Cardiac fibroblast (primary cell): ENCODE data around the gene RABEP1.

Experiments
- DNase-seq, 2 donors: peaks; one replicate each; pipeline versions ENCODE4 v3.0.0 to v3.0.0-alpha.2; 2010; ENCODE audit warnings: low read depth in 2 of 2
- H3K4me3 ChIP-seq, 2 donors: replicated peaks in 1 of 2; 1 replicate in 1 of 2; 2 replicates in 1 of 2; pipeline ENCODE4 v1.5.1; 2011; ENCODE audit warnings: low read depth in 2 of 2, low read length in 2 of 2, mild to moderate bottlenecking in 2 of 2, moderate library complexity in 1 of 2
- TF ChIP-seq, protein P1 (sequence below): IDR thresholded peaks from one replicate; pipeline ENCODE4 v1.5.1; 2011; ENCODE audit warnings: low read depth, mild to moderate bottlenecking, low read length, inconsistent platforms

RABEP1 gene

GRCh38 chr17:5418858-5419355 is 136.8 kb downstream of the RABEP1 start:
- DNase-seq = peak; percentile 42 to 46
- H3K4me3 ChIP-seq = peak overlapping the region; percentile 90 to 92
- TF ChIP-seq, protein P1, sequence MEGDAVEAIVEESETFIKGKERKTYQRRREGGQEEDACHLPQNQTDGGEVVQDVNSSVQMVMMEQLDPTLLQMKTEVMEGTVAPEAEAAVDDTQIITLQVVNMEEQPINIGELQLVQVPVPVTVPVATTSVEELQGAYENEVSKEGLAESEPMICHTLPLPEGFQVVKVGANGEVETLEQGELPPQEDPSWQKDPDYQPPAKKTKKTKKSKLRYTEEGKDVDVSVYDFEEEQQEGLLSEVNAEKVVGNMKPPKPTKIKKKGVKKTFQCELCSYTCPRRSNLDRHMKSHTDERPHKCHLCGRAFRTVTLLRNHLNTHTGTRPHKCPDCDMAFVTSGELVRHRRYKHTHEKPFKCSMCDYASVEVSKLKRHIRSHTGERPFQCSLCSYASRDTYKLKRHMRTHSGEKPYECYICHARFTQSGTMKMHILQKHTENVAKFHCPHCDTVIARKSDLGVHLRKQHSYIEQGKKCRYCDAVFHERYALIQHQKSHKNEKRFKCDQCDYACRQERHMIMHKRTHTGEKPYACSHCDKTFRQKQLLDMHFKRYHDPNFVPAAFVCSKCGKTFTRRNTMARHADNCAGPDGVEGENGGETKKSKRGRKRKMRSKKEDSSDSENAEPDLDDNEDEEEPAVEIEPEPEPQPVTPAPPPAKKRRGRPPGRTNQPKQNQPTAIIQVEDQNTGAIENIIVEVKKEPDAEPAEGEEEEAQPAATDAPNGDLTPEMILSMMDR = no peak

DNA sequence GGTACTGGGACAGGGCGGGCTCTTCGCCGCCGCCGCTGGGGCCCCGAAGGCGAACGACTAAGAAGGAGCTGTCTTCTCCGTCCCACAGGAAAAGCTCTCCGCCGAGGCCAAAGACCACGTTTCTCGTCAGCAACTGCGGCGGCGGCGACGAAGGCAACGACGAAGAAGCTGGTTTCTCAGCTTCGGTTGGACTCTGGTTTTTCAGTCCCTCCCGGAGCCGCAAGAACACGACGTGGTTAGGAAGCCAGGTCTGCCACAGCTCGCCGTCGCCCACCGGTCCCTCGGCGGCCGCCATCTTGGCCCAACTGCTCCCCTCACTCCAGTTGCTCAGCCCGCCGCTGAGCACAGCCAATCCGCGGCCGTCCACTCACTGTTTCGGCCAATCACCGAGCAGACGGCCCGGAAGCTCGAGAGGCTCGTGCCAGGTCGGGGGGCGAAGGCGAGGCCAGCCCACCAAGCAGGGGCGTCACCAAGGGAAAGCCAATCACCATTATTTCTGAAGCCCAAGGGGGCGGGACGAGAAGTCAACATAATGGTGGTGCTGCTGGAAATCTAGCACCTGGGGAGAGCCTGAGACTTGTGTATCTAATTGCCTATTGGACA is 137.4 kb downstream of the RABEP1 start, which contains the start of gene NUP88:
Gene NUP88 (minus strand): TSS at position 307 of the 603 bp plus-strand sequence. CDS start 12 bp downstream, at position 295.
- TF ChIP-seq, protein P1 = no peak
- peak; percentile 94 to 97 for DNase-seq
- peak within 1 kb of the TSS; percentile 90 to 92 for H3K4me3 ChIP-seq

DNA sequence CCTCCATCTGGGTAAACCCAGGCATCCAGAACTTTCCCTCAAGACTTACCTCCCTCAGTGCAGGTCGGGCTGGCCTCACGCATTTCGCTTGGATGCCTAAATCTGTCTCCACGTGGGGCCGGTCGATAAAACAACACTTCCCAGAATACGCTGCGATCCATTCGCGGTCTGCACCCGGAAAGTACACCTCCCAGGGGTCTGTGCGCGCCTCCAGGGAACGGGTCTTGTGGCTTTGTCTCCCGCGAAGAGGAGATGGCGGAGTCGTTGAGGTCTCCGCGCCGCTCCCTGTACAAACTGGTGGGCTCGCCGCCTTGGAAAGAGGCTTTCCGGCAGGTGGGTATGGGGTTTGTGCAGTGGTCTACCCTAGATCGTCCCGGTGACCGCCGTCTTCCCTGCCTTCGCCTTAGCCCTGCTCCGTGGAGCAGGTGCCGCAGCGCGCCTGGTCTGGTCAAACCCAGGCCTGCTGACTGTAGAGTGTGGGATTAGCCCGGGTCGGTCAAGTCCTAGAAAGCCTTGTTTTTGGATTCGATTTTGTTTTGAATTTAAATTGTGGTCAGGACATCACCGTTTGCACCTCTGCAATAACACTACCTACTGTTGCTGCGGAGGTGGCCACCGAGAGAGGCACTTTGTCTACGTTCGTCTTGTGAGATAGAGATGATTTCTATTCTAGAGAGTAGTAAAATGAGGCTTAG is 138.0 kb downstream of the RABEP1 start, which contains the start of gene RPAIN:
Gene RPAIN (plus strand): TSS at position 224 of the 695 bp plus-strand sequence. CDS start 29 bp downstream, at position 253.
- TF ChIP-seq, protein P1 = no peak
- DNase-seq = peak; percentile 84 to 85
- H3K4me3 ChIP-seq = peak within 1 kb of the TSS; percentile 90 to 92

DNA sequence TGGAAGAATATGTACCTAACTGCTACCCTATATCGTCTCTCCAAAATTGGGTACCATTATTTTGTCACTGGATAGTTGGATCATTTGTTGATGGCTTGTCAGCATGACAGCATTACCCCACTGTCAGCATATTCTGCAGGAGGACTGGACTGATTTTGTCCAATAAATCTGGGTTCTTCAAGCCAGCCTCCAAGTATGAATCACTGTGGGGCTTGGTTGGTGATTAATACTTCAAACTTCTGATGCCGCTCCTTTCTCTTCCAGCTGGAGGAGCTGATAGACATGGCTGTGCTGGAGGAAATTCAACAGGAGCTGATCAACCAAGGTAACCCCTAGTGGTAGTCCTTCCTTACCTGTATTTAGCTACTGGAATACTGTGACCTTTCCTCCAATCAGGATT is 140.4 kb downstream of the RABEP1 start:
- TF ChIP-seq, protein P1 = no peak
- no peak overlapping the region for H3K4me3 ChIP-seq
- peak; percentile 21 to 81 for DNase-seq

DNA sequence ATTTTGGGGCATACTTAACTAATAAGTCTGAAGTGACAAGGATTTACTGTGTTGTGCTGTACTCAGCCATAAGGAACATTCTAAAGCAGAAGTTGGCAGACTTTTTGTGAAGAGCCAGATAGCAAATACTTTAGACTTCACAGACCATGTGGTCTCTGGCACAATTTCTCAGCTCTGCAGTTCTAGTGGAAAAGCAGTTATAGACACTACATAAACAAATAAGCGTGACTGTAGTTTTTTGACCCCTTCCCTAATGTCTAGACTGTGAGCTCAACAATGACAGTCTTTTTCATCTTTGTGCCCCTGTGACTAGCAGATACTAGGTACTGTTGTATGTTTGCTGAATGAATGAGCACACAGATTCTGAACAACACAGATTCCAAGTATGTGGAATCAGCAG is 142.8 kb downstream of the RABEP1 start:
- no peak overlapping the region for H3K4me3 ChIP-seq
- TF ChIP-seq, protein P1 = no peak
- no peak for DNase-seq

GRCh38 chr17:5425826-5426225 is 143.7 kb downstream of the RABEP1 start:
- no peak for DNase-seq
- no peak overlapping the region for H3K4me3 ChIP-seq
- TF ChIP-seq, protein P1 = no peak
